Activated CD4-positive, CD25-positive, alpha-beta regulatory T cell treated with anti-CD3 and anti-CD28 coated beads, Interleukin-2, amount 50 U/mL, for 16 hours (primary cell): Measurements from ENCODE around the gene KLHL29.

ENCODE experiments used
- DNase-seq: peaks from one replicate; pipeline ENCODE4 v3.0.0-alpha.2; 2020; ENCODE audit warnings: low read depth, low spot score

Gene KLHL29

DNA sequence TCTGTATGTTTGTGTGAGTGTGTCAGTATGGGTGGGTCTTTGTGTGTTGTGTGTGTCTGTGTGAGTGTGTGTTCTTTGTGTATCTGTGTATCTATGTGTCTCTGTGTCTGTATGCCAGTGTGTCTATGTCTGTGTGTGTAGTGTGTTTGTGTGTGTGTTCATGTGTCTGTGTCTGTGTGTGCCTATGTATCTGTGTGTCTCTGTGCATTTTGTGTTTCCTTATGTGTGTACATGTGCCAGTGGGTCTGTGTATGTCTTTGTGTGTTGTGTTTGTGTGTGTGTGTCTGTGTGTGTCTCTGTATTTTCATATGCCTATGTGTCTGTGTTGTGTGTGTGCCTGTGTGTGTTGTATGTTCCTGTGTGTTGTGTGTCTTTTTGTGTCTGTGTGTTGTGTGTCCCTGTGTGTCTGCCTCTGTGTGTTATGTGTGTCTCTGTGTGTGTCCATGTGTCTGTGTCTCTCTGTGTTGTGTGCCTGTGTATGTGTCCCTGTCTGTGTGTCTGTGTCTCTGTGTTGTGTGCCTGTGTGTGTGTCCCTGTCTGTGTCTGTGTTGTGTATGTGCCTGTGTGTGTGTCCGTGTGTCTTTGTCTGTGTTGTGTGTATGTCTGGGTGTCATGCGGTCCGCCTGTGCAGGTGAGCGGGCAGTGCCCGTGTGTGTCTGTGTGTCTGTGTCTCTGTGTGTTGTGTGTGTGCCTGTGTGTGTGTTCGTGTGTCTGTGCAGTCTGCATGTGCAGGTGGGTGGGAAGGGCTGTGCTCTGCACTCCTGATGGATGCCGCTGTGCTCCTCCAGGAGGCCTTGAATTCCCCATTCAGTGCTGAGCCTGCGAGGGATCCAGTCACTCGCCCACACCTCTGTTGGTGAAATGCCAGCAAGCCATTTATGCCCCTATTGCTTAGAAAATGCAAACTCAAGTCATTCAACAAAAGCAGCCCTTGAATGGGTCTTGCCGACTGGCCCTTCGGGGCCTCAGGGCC is 37.4 kb downstream of the KLHL29 start:
- DNase-seq = no peak

DNA sequence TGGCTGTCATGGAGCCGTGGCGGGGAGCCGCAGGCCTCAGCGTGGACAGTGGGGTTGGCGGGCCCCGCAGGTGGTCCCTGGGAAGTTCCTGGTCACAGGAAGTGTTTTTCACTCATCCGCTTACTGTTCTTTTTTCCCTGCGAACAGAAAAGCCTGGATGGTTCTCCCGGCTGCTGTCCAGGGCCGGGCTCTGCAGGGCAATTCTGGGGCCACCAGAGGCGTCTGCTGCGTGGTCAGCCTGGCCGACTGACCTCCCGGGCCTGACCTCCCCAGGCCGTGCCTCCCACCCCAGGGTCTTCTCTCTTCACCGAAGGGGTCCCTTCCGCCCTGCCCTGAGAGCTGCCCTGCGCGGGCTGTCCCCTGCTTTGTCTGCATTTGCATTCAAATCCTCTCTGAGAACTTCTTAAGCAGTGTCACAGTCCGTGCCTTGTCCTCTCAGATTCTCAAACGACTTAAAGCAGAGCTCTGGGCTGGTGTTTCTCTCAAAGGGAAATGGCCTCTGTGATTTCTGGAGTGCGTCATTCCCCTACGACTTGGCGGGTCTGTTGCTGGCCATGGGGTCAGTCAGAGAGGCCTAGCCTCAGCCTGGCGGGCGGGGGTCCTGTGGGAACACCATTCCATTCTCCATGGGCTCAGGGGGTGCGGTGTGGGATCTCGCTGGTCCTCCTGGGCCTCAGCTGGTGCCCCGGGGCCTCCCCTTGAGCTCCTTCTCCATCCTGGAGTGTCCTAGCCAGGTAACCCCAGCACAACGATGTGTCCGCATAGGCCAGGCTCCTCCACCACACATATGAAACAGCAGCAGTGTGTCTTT is 38.3 kb downstream of the KLHL29 start:
- DNase-seq = no peak

DNA sequence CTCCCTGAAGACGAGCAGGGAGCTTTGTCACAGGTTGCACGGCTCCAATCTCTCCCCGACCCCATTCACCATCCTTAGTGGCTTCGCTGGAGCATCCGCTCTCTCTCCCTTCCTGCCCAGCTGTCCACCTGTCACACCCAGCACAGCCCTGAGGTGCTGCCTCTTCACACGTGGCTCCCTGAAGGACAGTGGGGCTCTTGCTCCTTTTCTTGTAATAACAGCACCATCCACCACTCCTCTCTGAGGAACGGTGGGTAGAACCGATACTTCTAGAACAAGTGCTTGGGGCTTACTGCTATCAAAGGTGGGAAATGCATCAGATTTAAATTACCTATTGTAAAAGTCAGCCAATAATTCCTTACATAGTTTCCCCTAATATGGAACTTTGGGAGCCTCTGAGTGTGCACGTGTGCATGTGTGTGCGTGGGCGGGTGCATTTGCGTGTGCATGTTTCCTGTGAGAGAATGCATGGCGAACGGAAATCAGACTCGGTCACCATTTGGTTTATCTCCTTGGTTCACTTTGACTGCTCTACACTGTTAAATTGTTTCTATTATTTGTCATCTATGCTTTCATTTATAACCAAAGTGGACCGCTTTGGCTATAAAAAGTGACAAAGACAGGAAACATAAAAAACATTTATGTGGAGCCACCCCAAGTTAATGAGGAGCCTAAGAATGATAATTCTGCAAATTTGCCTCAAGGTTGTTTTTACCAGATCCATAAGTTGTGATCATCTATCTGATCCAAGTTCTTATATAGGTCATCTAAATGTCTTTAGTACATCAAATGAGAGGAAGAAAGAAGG is 39.1 kb downstream of the KLHL29 start:
- DNase-seq = no peak

DNA sequence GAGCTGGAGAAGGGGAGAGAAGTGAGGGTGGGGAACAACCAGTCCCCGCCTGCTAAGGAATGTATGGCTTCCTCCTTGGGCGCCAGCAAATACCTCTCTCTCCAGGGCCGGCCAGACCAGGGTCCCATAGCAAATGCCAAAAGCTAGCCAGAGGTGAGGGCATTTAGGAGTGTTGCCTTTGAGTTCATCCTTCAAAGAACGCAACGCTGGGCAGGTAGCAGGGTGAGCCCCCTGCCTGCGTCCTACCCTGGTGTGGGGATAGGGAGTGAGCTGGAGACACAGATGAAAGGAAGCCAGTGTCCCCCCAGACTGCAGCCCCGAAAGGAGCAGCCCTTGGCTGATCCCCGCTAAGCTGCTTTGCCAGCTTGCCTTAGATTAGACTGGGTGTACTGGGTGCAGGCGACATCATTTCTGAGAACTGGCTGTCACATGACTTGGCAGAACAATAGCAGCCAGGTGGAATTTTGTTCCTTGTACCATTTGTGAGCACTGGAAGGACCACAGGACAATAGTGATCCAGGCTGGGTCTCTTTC is 40.4 kb downstream of the KLHL29 start:
- DNase-seq = no peak

DNA sequence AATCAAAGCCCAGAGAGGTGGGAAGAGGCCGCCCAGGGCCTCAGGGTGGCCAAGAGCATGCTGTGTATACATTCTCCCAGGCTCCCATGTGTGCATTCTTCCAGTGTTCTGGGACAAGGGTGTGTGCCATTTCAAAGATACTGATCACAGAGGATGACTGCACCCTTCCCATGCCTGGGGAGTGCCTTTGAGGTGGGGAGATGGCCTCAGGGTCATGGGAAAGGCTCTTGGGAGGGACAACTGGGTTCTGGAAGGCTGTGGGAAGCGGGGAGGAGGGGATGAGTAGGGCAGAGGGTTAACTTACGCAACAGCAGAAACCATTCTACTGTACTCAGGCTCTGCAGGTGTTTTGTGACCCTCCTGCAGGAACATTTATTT is 40.9 kb downstream of the KLHL29 start:
- no peak for DNase-seq

DNA sequence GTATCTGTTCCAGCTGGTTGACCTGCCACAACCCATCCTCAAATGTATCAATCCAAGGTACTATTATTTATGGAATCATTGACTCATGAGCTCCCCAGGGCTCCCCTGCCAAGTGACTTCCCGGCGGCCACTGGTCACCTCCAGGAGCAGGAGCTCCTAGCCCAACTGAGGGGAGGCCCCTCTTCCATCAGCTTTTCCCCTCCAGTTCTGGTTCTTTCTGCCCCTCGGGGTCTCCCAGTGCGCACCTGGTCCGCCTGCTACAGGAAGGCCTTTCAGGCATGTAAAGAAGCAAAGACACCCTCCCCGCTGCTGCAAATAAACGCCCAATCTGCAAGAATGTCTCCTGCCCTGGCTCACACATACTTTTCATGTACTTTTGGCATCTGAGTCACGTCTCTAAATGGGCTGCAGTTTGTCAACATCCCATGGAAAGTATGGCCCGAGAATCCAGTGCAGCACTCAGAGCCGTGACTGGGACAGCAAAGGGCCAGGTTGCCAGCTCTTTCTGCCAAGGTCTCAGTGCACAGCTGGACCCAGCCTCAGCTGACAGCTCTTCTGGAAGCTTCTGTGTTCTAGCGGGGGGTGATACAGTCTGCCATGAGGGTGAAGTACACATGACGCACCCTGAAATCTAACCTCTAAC is 41.4 kb downstream of the KLHL29 start:
- DNase-seq = no peak

DNA sequence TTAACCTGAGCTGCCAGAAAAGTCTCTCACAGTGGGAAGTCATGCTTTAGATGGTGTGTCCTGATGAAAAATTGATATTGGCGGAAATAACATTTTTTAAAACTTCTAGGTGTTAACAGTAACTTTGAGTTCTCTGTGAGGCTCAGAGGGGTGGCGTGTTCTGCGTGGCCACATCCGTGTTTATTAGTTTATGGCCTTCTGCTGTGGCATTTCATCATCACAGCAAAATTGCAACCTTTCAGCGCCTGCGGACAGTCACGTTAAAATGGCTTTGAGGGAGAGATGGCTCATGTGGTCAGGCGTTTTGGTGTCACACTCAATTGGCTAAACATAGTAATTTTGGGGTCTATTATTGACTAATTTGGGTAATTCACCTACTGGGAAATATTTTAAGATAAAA is 42.4 kb downstream of the KLHL29 start:
- DNase-seq = no peak

DNA sequence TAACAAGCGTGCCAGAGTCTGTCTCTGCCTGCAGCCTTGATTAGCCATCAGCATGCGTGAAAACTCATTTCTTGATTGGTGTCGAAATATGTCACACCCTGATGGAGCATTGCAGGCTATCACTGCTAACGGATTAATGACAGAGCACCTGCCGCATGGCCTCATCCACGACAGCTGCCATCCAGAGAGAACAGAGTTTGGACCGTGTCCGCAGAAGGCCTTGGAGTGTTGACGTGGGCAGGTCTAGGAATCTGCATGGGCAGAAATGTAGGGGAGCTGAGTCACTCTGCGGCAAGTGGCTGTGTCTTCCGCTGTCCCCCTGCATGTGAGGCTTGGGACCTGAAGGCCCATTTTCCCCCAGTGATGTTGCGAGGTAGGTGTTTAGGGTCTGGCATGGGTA is 43.0 kb downstream of the KLHL29 start:
- no peak for DNase-seq

DNA sequence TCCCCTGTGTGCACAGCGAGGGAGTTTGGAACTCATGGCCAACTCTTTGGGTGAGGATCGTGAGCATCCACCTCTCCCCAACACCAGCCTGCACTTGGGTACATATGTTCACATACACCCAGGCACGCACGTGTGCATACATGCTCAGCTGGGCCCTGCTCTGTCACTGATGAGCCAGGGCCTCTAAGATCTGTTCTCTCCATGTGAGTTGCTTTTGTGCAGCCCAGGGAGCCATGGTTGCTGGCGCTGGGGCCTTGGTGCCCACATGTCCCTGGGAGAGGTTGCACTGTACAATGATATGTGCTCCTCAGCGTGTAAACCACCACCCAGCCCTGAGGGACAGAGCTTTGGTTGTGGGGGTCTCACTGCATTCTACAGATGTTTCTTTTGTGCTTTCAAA is 44.1 kb downstream of the KLHL29 start:
- DNase-seq = no peak

DNA sequence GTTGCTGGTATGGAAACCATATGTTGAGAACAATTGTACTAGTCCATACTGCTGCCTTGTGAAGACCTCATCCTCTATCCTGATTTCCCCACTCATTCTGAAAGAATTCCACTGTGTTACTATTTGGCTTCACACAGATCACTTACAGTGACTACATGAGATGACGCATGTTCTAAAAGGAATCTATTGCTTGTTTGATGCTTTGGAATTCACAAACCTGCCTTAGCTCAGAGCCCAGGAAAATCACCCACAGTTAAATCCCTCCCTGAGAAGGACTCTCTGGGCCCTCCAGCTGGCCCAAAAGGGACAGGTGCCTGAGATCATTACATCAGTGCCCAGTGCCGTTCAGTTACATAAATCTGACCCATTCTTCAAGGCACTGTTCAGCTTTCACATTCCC is 45.3 kb downstream of the KLHL29 start:
- no peak for DNase-seq

DNA sequence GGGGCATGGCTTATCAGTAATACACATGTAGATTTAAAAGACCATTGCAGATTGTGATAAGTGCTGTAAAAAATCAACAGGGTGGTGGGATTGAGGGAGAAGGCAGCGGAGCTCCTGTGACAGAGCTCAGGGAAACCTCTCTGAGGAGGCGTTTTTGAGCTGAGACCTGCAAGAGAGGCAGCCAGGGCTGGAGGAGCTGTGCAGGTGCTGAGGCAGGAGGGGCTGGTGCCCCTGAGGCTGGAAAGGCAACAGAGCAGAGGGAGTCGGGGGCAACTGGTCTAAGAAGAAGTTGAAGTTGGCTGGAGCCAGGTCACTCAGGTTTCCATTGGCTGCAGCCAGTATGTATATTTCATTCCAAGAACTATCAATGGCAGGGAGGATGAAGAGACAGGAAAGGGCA is 47.6 kb downstream of the KLHL29 start:
- no peak for DNase-seq

DNA sequence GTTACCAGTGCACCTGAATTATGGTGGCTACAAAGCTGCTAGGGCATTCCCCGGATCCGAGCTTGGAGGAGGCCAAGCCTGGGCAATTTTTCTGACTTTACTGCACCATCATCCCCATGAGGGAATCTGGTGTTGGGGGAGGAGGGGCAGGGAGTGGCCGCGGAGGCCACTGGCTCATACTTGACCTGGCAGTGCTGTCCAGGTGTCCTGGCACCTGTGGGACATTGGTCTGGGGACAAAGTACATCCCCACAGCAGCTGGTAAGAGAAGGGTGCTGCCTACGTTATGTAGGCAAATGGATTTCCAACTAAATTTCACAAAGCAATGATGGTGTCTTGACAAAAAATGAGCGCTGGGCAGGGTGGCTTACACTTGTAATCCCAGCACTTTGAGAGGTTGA is 48.3 kb downstream of the KLHL29 start:
- DNase-seq = no peak

DNA sequence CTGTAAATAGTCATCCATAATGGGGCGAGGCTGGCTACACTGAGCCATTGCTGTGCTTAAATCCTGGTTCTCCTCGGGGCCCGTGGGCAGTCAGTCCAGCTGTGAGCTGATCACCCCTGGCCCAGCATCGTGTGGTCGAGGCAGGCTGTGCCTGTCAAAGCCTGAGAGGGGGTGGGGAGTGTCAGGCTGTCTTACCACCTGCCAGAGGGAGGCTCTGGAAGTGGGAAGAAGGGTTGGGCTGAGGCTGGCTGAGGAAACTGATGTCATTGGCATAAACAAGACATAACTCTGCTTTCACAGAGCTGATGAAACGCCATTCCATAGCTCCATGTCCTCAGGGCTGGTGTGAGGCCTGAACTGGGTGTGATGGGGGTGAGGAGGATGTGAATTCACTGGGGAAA is 49.7 kb downstream of the KLHL29 start:
- DNase-seq = no peak

DNA sequence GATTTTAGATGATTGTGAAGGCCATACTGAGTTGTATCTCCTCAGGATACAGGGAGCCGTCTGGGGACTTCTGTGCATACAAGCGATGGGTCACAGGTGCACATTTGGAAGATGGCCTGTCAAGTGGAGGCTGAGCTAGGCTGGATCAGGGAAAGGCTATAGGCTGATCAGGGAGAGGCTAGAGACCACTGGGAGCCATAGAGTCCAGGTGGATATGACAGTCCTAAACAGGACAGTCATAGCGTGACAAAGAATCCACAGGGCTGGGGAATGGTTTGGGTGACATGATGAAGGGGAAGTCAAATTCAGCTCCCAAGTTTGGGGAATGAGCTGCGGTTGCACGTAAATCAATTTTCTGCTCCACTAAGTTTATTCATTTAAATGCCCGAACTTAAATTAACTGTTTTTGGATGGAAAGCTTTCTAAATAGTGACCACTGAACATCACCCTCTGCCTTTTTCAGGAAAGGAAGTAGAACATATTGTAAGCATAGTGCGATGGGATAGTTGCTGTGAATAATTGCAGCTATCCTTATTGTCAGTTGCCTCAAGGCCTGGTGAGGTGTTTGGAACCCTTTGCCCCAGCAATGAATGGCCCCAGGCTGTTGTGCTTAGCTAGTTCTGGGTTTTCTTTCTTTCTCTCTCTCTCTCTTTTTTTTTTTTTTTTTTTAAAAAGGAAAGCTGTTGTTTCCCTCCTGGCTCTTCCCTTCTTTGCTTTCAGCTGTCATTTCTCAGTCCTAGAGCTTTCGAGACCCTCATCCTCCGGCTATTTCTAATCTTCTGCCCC is 50.5 kb downstream of the KLHL29 start:
- no peak for DNase-seq

DNA sequence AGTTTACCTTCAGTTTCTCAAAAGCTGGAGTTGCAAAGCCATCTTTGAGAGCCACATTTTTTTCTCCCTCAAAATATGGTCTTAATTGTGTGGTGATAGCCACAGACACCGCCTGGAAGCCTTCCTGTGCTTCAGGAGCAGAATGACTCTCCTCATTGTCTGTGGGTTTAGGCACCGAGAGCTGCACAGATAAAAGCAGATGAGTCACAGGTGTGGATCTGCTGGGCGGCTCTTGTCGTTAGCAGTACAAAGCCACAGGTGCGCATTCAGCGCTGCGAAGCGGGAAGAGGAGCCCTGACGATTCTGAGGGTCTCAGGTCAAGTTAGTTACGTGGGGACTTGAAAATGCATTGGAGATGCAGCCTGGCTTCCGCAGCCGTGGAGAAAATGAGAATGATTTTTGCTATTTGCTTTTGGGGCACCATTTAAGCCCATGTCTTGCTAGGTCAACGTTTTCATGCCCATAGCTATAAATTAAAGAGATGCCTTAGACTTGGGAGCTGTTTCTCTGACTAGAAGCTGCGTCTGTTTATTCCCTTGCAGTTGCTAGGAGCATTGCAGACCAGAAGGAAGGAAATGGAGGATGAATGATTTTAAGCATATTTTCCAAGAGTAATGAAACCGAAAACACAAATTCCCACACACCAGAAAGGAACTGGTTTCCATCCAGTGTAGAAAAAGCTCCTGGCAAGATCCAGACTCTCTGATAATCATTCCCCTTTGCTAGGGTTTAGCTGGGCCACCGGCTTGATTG is 51.5 kb downstream of the KLHL29 start:
- no peak for DNase-seq

DNA sequence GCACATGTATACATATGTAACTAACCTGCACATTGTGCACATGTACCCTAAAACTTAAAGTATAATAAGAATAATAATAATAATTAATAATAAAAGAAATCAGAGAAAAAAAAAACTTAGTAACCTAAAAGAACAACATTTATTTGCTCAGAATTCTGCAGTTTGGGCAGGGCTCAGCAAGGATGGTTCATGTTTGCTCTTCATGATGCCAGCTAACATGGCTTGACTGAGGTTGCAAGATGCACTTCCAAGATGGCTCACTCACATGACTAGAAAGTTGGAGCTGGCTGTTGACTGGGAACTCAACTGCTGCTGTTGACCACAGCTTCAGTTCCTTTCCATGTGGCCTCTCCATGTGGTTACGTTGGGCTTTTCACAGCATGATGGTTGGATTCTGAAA is 56.4 kb downstream of the KLHL29 start:
- no peak for DNase-seq

DNA sequence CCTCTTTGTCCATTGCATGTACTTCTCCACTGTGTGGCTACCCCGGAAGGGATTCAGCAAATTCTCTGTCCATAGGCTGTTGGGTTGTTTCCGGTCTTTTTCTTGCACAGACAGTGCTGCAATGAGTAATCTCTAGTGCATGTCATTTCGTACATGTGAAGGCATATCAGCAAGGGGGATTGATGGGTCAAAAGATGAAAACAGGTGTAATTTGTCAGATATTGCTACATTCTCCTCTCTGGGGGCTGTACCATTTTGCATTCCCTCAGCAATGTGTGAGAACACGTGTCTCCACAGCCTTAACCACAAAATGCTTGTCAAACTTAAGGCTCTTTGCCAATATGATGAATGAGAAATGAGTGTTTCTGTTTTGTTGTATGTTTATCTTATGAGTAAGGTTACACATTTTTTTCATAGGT is 60.5 kb downstream of the KLHL29 start:
- DNase-seq = no peak

DNA sequence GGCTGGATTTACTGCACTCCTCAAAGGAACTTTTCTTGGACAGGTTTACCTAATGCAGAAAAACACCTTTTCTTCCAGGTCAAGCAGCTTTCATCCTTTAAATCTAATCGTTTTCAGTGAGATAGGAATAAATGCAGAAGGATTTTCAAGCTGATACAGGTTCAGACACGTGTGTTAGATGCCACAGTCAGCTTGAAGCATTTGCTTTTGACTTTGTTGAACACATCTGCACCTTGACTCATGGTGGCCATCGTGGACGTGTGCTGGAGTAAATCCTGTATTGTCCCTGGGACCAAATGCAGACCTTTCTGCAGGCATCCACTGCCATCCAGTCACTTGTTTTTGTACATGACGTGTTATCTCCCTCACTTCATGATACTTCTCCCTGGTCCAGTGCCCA is 61.9 kb downstream of the KLHL29 start:
- no peak for DNase-seq

DNA sequence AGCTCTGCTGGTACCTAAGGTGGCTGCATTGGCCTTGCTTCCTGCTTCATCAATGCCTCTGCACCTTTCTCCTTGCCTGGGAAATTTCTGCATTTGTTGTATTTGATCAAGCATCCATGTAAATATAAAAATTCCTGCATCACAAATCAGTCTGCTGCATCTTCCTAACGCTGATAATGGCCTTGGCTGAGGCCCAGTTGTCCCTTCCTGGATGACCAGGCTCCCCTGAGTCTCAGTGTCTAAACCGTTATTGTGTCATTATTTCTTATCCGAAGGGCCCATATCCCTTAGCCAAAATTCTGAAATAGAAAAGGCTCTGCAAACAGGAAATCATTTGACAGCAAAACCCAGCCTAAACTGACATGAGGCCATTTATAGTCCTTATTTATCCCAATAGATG is 62.4 kb downstream of the KLHL29 start:
- no peak for DNase-seq

DNA sequence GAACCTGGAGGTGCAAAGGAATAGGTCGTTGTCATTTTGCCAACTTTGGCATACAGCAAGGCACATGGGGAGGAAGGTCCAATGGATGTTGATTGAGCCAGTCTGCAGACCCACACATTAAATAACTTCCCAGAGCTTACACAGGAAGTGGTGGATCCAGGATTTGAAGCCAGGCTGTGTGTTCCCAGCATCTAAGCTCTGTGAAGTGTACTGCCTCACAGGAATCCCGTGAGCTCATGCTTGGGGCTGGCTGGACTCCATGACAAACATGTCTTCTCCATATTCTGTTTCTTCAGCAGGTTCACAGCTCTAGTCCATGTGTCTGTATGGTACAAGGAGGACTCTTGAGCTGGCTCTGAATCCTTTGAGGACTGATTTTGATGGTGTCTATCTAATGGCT is 63.9 kb downstream of the KLHL29 start:
- DNase-seq = no peak
